MM.1S (cell line): Measurements from ENCODE around the gene PRRT1.
"Not testable (repeated sequence)": the region's sequence is repeated elsewhere in the genome, so short reads cannot be mapped to it uniquely, and the experiment has no call there.

Experiments used
- DNase-seq: peaks from one replicate; pipeline ENCODE4 v3.0.0-alpha.2; 2015
- H2AFZ ChIP-seq: fragments of 300-600 bp; sonication (generic); 2 replicates; pipeline ENCODE4 v1.6.0; 2016; ENCODE audit warnings: antibody characterized with exemption, low read length
- H3F3A ChIP-seq: fragments of 300-600 bp; sonication (generic); 2 replicates; pipeline ENCODE4 v1.6.1; 2016; ENCODE audit warnings: mild to moderate bottlenecking, antibody characterized with exemption, low read length, moderate library complexity, mixed read lengths; ENCODE audit not compliant: insufficient read depth
- H3K27ac ChIP-seq: fragments of 300-600 bp; sonication (generic); 2 replicates; pipeline ENCODE4 v1.5.1; 2016; ENCODE audit warnings: mild to moderate bottlenecking, low read length
- H3K27me3 ChIP-seq: fragments of 300-600 bp; sonication (generic); replicated peaks from 2 replicates; pipeline ENCODE4 v1.6.0; 2016; ENCODE audit warnings: low read length; ENCODE audit not compliant: insufficient read depth
- H3K36me3 ChIP-seq: fragments of 300-600 bp; sonication (generic); replicated peaks from 2 replicates; pipeline ENCODE4 v1.6.1; 2016; ENCODE audit warnings: mild to moderate bottlenecking, low read length, mixed read lengths; ENCODE audit not compliant: insufficient read depth
- H3K4me1 ChIP-seq: fragments of 300-600 bp; sonication (generic); 2 replicates; pipeline ENCODE4 v1.6.1; 2016; ENCODE audit warnings: low read length, mixed read lengths
- H3K4me2 ChIP-seq: fragments of 300-600 bp; sonication (generic); 2 replicates; pipeline ENCODE4 v1.6.0; 2016; ENCODE audit warnings: low read depth, low read length
- H3K4me3 ChIP-seq: fragments of 300-600 bp; sonication (generic); 2 replicates; pipeline ENCODE4 v1.5.1; 2016; ENCODE audit warnings: low read length, mixed read lengths
- H3K79me2 ChIP-seq: fragments of 300-600 bp; sonication (generic); 2 replicates; pipeline ENCODE4 v1.6.1; 2016; ENCODE audit warnings: mixed run types, low read length, mixed read lengths
- H3K9ac ChIP-seq: fragments of 300-600 bp; sonication (generic); 2 replicates; pipeline ENCODE4 v1.6.1; 2016; ENCODE audit warnings: low read length, mixed read lengths
- H3K9me2 ChIP-seq: fragments of 300-600 bp; sonication (generic); replicated peaks from 2 replicates; pipeline ENCODE4 v1.6.1; 2016; ENCODE audit warnings: mild to moderate bottlenecking, low read length, mixed read lengths; ENCODE audit not compliant: insufficient read depth
- H3K9me3 ChIP-seq: fragments of 300-600 bp; sonication (generic); replicated peaks from 2 replicates; pipeline ENCODE4 v1.6.1; 2016; ENCODE audit warnings: mild to moderate bottlenecking, low read length, mixed read lengths; ENCODE audit not compliant: insufficient read depth
- H4K20me1 ChIP-seq: fragments of 300-600 bp; sonication (generic); 2 replicates; pipeline ENCODE4 v1.6.1; 2016; ENCODE audit warnings: mild to moderate bottlenecking, low read length, moderate library complexity, mixed read lengths; ENCODE audit not compliant: insufficient read depth
- EZH2 ChIP-seq: fragments of 300-600 bp; sonication (generic); optimal IDR thresholded peaks from 2 replicates; pipeline ENCODE3; 2017; ENCODE audit warnings: low read depth, mild to moderate bottlenecking, antibody characterized with exemption, low read length, mixed read lengths
- EZH2phosphoT487 ChIP-seq: fragments of 300-600 bp; sonication (generic); IDR thresholded peaks from 2 replicates; pipeline ENCODE4 v1.6.1; 2018; ENCODE audit warnings: antibody characterized with exemption, low read length
- TF ChIP-seq, protein P1 (sequence below): fragments of 300-600 bp; sonication (generic); IDR thresholded peaks from 2 replicates; pipeline ENCODE4 v1.5.1; 2016; ENCODE audit warnings: antibody characterized with exemption, low read length, mixed read lengths

The PRRT1 gene

DNA sequence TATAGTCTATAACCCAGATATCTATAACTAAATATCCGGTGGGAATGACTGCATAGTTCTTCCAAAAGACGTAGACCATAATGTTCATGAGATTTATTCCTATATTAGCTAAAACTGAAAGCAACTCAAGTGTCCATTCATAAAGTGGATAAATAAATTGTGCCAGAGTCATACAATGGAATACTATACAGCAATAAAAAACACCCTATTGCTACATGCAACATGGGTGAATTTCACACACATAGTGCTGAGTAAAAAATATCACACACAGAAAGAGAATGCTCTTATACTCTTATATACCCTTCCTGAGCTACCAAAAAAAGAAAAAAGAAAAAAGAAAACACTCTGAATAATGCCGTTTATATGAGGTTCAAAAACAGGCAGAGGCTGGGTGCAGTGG is 49.5 kb downstream of the PRRT1 start:
- Histone ChIP-seq H2AFZ (no peak overlapping the region), H3K4me2 (no peak overlapping the region), H3K36me3 (no peaks in the 10 kb centered on the region), H3K4me1 (no peaks in the 10 kb centered on the region), H3K9me2 (no peaks in the 10 kb centered on the region), H4K20me1 (no peaks in the 10 kb centered on the region), H3K9ac (no peak overlapping the region), H3K27ac (no peak overlapping the region), H3K27me3 (peaks cover 72% of the 10 kb centered on the region), H3K79me2 (no peaks in the 10 kb centered on the region), H3K9me3 (no peaks in the 10 kb centered on the region), H3K4me3 (no peak overlapping the region), H3F3A (no peaks in the 10 kb centered on the region)
- DNase-seq = no peak
- TF ChIP-seq EZH2 = no peak
- no peak for TF ChIP-seq EZH2phosphoT487
- TF ChIP-seq, protein P1, sequence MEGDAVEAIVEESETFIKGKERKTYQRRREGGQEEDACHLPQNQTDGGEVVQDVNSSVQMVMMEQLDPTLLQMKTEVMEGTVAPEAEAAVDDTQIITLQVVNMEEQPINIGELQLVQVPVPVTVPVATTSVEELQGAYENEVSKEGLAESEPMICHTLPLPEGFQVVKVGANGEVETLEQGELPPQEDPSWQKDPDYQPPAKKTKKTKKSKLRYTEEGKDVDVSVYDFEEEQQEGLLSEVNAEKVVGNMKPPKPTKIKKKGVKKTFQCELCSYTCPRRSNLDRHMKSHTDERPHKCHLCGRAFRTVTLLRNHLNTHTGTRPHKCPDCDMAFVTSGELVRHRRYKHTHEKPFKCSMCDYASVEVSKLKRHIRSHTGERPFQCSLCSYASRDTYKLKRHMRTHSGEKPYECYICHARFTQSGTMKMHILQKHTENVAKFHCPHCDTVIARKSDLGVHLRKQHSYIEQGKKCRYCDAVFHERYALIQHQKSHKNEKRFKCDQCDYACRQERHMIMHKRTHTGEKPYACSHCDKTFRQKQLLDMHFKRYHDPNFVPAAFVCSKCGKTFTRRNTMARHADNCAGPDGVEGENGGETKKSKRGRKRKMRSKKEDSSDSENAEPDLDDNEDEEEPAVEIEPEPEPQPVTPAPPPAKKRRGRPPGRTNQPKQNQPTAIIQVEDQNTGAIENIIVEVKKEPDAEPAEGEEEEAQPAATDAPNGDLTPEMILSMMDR = no peak

DNA sequence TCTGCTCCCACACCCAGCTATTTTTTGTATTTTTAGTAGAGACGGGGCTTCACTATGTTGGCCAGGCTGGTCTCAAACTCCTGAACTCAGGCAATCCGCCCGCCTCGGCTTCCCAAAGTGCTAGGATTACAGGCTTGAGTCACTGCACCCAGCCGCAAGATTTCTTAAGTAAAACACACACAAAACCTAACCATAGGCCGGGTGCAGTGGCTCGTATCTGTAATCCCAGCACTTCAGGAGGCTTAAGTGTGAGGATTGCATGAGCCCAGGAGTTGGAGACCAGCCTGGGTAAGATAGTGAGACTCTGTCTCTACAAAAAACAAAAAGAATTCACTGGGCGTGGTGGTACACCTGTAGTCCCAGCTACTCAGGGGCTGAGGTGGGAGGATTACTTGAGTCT is 51.5 kb downstream of the PRRT1 start:
- not testable (repeated sequence) for H3K4me2 ChIP-seq, H3K36me3 ChIP-seq

More for the DNA sequence above, 51.5 kb downstream of the PRRT1 start:
- not testable (repeated sequence) for H3K9me2 ChIP-seq, H2AFZ ChIP-seq, H3K9me3 ChIP-seq, DNase-seq, H3K27ac ChIP-seq, H4K20me1 ChIP-seq, H3K4me1 ChIP-seq, H3K4me3 ChIP-seq, H3F3A ChIP-seq, H3K9ac ChIP-seq, H3K79me2 ChIP-seq
- peaks cover 77% of the 10 kb centered on the region for H3K27me3 ChIP-seq
